Ishikawa (cell line): ENCODE results near the gene ABTB2.

Source experiments
- CEBPB ChIP-seq: IDR thresholded peaks from 2 replicates; pipeline ENCODE4 v1.6.1; 2012
- CREB1 ChIP-seq: IDR thresholded peaks from 2 replicates; pipeline ENCODE4 v1.6.1; 2012; ENCODE audit warnings: low read depth
- EGR1 ChIP-seq: IDR thresholded peaks from 2 replicates; pipeline ENCODE4 v1.6.1; 2012
- EP300 ChIP-seq: IDR thresholded peaks from 2 replicates; pipeline ENCODE4 v1.6.1; 2012; ENCODE audit warnings: borderline replicate concordance
- FOXM1 ChIP-seq: IDR thresholded peaks from 2 replicates; pipeline ENCODE4 v1.6.1; 2012; ENCODE audit warnings: low read depth, borderline replicate concordance
- NFIC ChIP-seq: IDR thresholded peaks from 2 replicates; pipeline ENCODE4 v1.6.1; 2012
- RAD21 ChIP-seq: IDR thresholded peaks from 2 replicates; pipeline ENCODE4 v1.6.1; 2012; ENCODE audit warnings: low read depth
- TAF1 ChIP-seq: IDR thresholded peaks from 2 replicates; pipeline ENCODE4 v1.6.1; 2012; ENCODE audit warnings: low read depth, mild to moderate bottlenecking
- TCF12 ChIP-seq: IDR thresholded peaks from 2 replicates; pipeline ENCODE4 v1.6.1; 2012; ENCODE audit warnings: low read depth
- TEAD4 ChIP-seq: IDR thresholded peaks from 2 replicates; pipeline ENCODE4 v1.6.1; 2012
- YY1 ChIP-seq: IDR thresholded peaks from 2 replicates; pipeline ENCODE4 v1.6.1; 2012; ENCODE audit warnings: low read depth
- ZBTB7A ChIP-seq: IDR thresholded peaks from 2 replicates; pipeline ENCODE4 v1.6.1; 2012; ENCODE audit warnings: low read depth
- TF ChIP-seq, protein P1 (sequence below): IDR thresholded peaks from 2 replicates; pipeline ENCODE4 v1.6.1; 2012
- TF ChIP-seq, protein P2 (sequence below): IDR thresholded peaks from 2 replicates; pipeline ENCODE4 v1.6.1; 2012; ENCODE audit warnings: low read depth, mild to moderate bottlenecking
- TF ChIP-seq, protein P3 (sequence below): IDR thresholded peaks from 2 replicates; pipeline ENCODE4 v1.6.1; 2012

The ABTB2 gene

DNA sequence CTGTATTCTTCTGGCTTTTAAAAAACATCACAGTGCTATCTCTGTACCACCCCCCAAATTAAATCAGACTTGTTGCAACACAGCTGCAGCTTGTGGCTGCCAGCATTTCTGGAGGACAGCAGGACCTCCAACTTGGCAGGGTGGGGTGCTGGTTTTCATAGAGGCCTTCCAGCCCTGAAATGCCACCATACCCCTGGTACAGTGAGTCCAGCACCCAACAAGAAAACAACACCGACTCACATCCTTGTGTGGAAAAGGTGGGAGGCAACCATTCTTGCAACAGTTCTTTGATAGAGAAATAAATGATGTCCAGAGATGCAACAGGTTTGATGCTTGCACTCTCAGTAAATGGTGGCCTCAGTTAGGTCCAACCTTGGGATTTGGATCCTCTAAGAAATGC, 96.0 kb downstream of the ABTB2 start:
- TF ChIP-seq FOXM1 (no peak), NFIC (no peak), EP300 (no peak), ZBTB7A (no peak)

DNA sequence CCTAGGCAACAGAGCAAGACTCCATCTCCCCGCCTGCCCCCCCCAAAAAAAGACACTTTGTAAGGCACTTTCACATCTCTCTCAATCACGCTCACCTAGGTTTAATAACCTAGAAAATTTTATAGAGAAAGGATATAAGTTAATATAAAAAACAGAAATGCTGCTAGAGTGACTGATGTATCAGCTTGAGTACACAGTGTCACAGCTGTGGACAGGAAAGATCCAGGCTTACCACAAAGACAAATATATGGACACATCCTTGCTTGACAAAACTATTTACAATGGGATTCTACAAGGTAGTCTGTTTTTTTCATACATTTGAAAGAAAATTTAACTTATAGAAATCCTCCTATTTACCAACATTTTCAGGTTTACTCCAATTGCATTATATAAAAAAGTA, 96.7 kb downstream of the ABTB2 start:
- TF ChIP-seq FOXM1, result no peak
- no peak for TF ChIP-seq TAF1
- TF ChIP-seq, protein P1, sequence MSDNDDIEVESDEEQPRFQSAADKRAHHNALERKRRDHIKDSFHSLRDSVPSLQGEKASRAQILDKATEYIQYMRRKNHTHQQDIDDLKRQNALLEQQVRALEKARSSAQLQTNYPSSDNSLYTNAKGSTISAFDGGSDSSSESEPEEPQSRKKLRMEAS, result no peak
- no peak for TF ChIP-seq CEBPB
- TF ChIP-seq ZBTB7A, result no peak
- no peak for TF ChIP-seq RAD21
- TF ChIP-seq, protein P2, sequence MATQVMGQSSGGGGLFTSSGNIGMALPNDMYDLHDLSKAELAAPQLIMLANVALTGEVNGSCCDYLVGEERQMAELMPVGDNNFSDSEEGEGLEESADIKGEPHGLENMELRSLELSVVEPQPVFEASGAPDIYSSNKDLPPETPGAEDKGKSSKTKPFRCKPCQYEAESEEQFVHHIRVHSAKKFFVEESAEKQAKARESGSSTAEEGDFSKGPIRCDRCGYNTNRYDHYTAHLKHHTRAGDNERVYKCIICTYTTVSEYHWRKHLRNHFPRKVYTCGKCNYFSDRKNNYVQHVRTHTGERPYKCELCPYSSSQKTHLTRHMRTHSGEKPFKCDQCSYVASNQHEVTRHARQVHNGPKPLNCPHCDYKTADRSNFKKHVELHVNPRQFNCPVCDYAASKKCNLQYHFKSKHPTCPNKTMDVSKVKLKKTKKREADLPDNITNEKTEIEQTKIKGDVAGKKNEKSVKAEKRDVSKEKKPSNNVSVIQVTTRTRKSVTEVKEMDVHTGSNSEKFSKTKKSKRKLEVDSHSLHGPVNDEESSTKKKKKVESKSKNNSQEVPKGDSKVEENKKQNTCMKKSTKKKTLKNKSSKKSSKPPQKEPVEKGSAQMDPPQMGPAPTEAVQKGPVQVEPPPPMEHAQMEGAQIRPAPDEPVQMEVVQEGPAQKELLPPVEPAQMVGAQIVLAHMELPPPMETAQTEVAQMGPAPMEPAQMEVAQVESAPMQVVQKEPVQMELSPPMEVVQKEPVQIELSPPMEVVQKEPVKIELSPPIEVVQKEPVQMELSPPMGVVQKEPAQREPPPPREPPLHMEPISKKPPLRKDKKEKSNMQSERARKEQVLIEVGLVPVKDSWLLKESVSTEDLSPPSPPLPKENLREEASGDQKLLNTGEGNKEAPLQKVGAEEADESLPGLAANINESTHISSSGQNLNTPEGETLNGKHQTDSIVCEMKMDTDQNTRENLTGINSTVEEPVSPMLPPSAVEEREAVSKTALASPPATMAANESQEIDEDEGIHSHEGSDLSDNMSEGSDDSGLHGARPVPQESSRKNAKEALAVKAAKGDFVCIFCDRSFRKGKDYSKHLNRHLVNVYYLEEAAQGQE, result no peak
- TF ChIP-seq EP300, result no peak
- no peak for TF ChIP-seq CREB1
- TF ChIP-seq EGR1, result no peak
- TF ChIP-seq TCF12, result no peak
- no peak for TF ChIP-seq YY1
- TF ChIP-seq NFIC, result no peak
- TF ChIP-seq, protein P3, sequence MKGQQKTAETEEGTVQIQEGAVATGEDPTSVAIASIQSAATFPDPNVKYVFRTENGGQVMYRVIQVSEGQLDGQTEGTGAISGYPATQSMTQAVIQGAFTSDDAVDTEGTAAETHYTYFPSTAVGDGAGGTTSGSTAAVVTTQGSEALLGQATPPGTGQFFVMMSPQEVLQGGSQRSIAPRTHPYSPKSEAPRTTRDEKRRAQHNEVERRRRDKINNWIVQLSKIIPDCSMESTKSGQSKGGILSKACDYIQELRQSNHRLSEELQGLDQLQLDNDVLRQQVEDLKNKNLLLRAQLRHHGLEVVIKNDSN, result no peak
- TF ChIP-seq TEAD4, result no peak

DNA sequence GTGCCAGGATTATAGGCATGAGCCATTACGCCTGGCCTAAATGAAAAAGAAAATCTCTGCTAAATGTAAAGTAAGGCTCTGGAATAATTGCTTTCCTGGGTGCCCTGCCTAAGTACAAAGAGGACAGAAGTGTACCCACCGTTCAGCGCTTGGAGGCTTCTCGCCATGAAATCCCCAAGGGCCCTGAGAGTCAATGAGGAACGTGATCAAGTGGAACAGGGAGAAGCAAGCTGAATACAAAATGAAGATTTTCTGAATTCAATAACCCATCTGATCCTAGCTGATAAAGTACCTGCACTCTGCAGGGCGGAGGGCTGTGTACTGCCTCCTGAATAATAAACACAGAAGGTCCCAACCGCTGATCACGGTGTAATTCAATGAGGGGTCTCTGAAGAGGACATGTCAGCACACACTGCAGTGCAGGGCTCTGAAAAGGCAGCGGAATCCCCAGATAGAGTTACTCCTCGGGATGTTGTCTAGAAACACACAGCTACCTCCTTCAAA, 97.7 kb downstream of the ABTB2 start:
- TF ChIP-seq YY1 (no peak), RAD21 (no peak), CREB1 (no peak), TEAD4 (no peak), CEBPB (no peak), TAF1 (no peak), ZBTB7A (no peak)
- TF ChIP-seq, protein P1, result no peak
- TF ChIP-seq, protein P3, result no peak
- TF ChIP-seq, protein P2, result no peak

DNA sequence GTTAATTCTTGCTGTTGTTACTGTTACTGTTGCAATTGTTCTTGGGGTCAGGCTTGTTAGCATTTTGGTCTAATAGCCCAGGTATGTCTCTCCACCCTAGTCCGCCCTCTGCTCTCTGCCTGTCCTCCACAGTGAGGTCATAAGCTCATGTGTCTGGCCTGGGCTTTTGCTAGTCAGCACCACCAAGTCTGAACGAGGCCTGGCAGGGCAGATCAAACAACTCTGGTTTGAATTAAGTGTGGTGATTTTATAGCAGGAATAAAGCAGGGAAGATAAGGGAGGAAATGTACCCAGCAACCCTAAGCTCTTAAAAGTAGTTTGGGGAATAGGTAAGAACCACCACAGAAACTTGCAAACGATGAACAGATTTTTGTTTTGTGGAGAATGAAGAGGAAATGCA, 98.7 kb downstream of the ABTB2 start:
- TF ChIP-seq CREB1 (no peak), EGR1 (no peak)
- TF ChIP-seq, protein P1, result no peak

DNA sequence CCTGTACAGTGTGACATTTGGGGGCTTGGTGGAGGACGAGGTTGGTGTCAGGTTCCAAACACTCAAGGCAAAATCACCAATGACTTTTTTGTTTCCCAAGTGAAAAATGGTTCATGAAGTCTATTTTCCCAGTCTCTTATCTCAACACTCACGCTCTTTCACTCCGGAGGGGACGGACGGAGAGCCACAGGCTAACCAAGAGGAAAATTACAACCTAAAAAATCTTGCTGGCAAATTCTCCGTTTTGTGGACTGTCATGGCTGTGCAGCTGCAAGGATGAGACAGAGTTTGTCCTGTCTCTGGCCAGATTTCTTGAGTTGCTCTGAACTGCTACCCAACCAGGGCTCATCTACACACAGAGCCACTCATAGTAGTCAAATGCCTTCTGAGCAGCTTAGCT, 101.2 kb downstream of the ABTB2 start:
- TF ChIP-seq NFIC, result no peak
- TF ChIP-seq RAD21, result no peak
- TF ChIP-seq, protein P3, result no peak
- TF ChIP-seq, protein P1, result no peak

DNA sequence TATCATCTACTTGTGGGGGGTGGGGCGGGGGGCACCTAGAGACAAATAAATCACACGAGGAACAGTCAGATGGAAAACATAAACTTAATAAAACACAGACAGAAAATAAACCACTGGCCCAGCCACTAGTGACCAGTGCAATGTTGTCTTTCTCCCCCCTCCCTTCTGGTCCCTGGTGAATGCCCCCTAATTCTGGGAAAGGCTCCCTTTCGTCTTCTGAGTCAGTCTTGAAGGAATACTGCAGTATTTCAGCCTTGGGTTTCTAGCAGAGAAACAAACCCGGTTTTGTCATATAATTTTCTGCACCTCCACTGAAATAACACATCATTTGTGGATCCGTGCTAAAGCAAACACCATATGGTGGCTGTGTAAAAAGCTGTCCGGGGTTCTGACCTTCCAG, 101.7 kb downstream of the ABTB2 start:
- TF ChIP-seq, protein P2, result no peak
- no peak for TF ChIP-seq FOXM1
- TF ChIP-seq TEAD4, result no peak
- TF ChIP-seq TCF12, result no peak
- TF ChIP-seq EGR1, result no peak
- no peak for TF ChIP-seq CEBPB
- no peak for TF ChIP-seq TAF1
- TF ChIP-seq, protein P1, result no peak
- TF ChIP-seq, protein P3, result no peak
- no peak for TF ChIP-seq RAD21
